Gastroesophageal sphincter (tissue), 4 donors: ENCODE measurements around the gene KLHL29. TPM values are rescaled to one million over a fixed set of nuclear protein-coding genes. Genes with fewer than 3 reads are reported as not detected.
A peak's percentile ranks its signal among the peaks of the same experiment; 100 is the strongest.

Experiments
- ATAC-seq: fragments of 150-250 bp; one replicate; pipeline ENCODE4 v1.9.1; 2016; ENCODE audit warnings: mild to moderate bottlenecking, moderate library complexity
- H3K27ac ChIP-seq, 4 donors: fragments of 200-600 bp; sonication (generic) in 3 of 4; 1 replicate in 3 of 4; 2 replicates in 1 of 4; pipeline ENCODE4 v1.5.1; 2016 to 2019
- H3K27me3 ChIP-seq: fragments of 200-600 bp; sonication (generic); one replicate; pipeline ENCODE4 v1.5.1; 2019
- H3K36me3 ChIP-seq, 2 donors: fragments of 200-600 bp; sonication (generic); one replicate each; pipeline ENCODE4 v1.5.1; 2019; ENCODE audit warnings: control low read depth in 1 of 2
- H3K4me1 ChIP-seq, 3 donors: fragments of 200-600 bp; sonication (generic); 1 replicate in 2 of 3; 2 replicates in 1 of 3; pipeline ENCODE4 v1.5.1; 2016 to 2019; ENCODE audit warnings: control low read depth in 2 of 3
- H3K4me3 ChIP-seq, 2 donors: fragments of 200-600 bp; sonication (generic); one replicate each; pipeline ENCODE4 v1.5.1; 2019; ENCODE audit warnings: mild to moderate bottlenecking in 1 of 2, moderate library complexity in 1 of 2
- H3K9me3 ChIP-seq, 3 donors: fragments of 200-600 bp; sonication (generic); one replicate each; pipeline ENCODE4 v1.5.1; 2017 to 2019; ENCODE audit warnings: control low read depth in 2 of 3
- CTCF ChIP-seq, 4 experiments: fragments of 200-600 bp in 2 of 4; fragments of 450-650 bp in 2 of 4; sonication (generic) in 1 of 4; IDR thresholded peaks; one replicate each; pipeline ENCODE4 v1.5.1; 2017 to 2019; ENCODE audit warnings: antibody characterized with exemption in 4 of 4, mild to moderate bottlenecking in 2 of 4, moderate library complexity in 2 of 4
- EP300 ChIP-seq: sonication (generic); formaldehyde crosslinking; IDR thresholded peaks from one replicate; pipeline ENCODE4 v1.6.1; 2017; ENCODE audit warnings: antibody characterized with exemption, mild to moderate bottlenecking
- POLR2A ChIP-seq, 2 donors: fragments of 450-650 bp; IDR thresholded peaks; one replicate each; pipeline ENCODE4 v1.6.1; 2017; ENCODE audit warnings: antibody characterized with exemption in 2 of 2, mild to moderate bottlenecking in 2 of 2, moderate library complexity in 1 of 2
- POLR2AphosphoS5 ChIP-seq: sonication (generic); formaldehyde crosslinking; IDR thresholded peaks from one replicate; pipeline ENCODE4 v1.6.1; 2017; ENCODE audit warnings: antibody characterized with exemption
- WGBS, 2 donors: methylation state at CpG; one replicate each; pipeline ENCODE4 v1.1.5; 2018; ENCODE audit warnings: low coverage in 1 of 2; 5-methylcytosine and 5-hydroxymethylcytosine counted together
- total RNA-seq, 4 donors: library from RNA; depleted of rRNA; stranded (reverse); fragments of >200 nt; gene quantifications; one replicate each; pipeline ENCODE4 v1.1.0, GENCODE V29; 2016

KLHL29 gene
- total RNA-seq, 4 donors from 2014 or later, result 15.2 to 31.5 (median 24.2) TPM

DNA sequence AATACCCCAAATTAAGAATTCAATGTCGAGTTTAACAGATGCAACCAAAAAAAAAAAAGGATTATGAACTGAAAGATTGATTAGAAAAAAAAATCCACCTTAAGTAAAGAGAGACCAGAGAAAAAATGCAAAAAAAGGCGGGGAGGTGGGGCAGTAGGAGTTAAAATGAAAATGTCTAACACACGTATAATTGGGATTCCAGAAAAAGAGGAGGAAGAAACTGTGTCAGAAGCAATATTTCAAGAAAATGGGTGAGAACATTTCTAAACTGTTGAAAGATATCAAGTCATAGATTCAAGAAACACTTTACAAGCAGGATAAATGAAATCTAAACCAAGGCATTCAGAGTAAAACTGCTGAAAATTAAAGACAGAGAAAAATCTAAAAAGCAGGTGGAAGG is 226.9 kb downstream of the KLHL29 start:
- H3K9me3 ChIP-seq, result peaks cover 0 to 1% (median 0%) of the 10 kb centered on the region in 3 donors
- H3K4me1 ChIP-seq, result peaks cover 2 to 23% (median 10%) of the 10 kb centered on the region in 3 donors
- ATAC-seq, result no peak
- H3K27ac ChIP-seq, result no peak overlapping the region
- 92 to 97% methylated on average over 3 of the region's 3 CpGs for WGBS, 2 donors
- H3K4me3 ChIP-seq, result no peak overlapping the region
- no peaks in the 10 kb centered on the region for H3K36me3 ChIP-seq
- H3K27me3 ChIP-seq, result no peaks in the 10 kb centered on the region
- TF ChIP-seq POLR2A (IDR thresholded peaks at IDR 0.05) (no peak), EP300 (no peak), POLR2AphosphoS5 (no peak), CTCF (IDR thresholded peaks at IDR 0.05) (no peak)

GRCh38 chr2:23614701-23615100 is 229.7 kb downstream of the KLHL29 start:
- WGBS, 2 donors, result 83 to 98% methylated on average over 7 to 11 of the region's 12 CpGs
- no peak for TF ChIP-seq CTCF (IDR thresholded peaks at IDR 0.05)
- no peak for TF ChIP-seq POLR2AphosphoS5
- no peak for TF ChIP-seq EP300
- TF ChIP-seq POLR2A (IDR thresholded peaks at IDR 0.05), result no peak
- no peaks in the 10 kb centered on the region for H3K27me3 ChIP-seq
- H3K4me1 ChIP-seq, result peaks cover 11 to 52% (median 33%) of the 10 kb centered on the region in 3 donors
- no peak for ATAC-seq
- H3K36me3 ChIP-seq, result no peaks in the 10 kb centered on the region
- no peak overlapping the region for H3K4me3 ChIP-seq
- H3K27ac ChIP-seq, result peak overlapping the region in 3 of 4 donors; percentile 90 to 98 (median 97)
- H3K9me3 ChIP-seq, result no peaks in the 10 kb centered on the region

DNA sequence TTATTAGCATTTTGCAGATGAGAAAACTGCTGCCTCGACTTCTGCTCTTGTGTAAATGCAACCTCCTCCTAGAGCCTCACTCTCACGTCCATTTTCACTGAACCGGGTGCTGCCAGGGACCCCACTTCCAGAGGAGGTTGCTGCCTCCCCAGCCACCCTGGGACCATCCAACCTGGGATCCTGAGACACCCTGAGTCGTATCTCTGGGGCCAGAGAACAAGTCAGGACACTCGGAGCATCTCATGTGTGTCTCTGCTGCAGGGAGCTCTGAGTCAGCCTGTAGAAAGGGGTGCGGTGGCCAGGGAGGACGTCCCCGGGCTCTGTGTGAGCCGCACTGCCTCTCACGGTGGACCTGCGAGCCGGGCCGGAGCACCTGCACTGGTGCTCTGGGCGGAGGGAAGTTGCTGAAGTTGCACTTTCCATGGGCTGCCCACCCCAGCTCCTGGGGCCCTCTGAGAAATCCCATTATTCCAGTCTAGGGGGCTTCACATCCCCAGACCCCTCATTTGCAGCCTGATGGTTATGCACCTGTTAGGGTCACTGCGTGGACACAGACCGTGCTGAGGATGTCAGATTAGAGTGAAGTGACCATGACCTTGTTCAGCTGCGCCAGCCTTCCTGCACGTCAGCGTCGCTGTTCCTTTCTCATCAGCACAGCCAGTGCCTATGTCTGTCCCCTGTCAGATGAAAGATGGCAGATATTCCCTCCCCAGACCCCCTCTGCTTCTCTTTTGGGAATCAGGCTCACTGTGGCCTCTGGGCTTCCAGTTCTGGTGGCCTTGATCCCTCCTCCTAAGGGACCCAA is 230.4 kb downstream of the KLHL29 start:
- WGBS, 2 donors, result 80 to 86% methylated on average over 1 to 7 of the region's 20 CpGs
- peaks cover 11 to 59% (median 40%) of the 10 kb centered on the region in 3 donors for H3K4me1 ChIP-seq
- ATAC-seq, result no peak

DNA sequence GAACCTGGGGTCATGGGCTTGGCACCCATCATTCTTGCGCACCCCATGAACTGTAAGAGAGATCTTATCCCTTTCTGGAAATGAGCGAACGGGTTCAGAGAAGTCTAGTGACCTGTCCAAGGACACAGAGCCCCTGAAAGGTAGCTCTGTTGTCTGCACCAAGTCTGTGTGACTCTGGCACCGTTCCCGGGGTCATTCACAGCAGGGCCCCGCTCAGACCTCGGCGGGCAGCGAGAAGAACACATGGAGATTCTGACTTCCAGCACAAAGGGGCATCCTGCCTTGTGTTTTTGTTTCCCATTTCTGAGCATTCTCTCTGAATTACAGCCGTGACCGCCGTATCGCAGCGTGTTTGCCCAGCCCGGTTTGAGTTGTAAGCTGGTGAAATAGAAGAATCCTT is 231.7 kb downstream of the KLHL29 start:
- peaks cover 11 to 71% (median 52%) of the 10 kb centered on the region in 3 donors for H3K4me1 ChIP-seq
- no peaks in the 10 kb centered on the region for H3K9me3 ChIP-seq
- H3K4me3 ChIP-seq, result no peak overlapping the region
- WGBS, 2 donors, result 66 to 76% methylated on average over 5 to 7 of the region's 15 CpGs
- H3K27me3 ChIP-seq, result no peaks in the 10 kb centered on the region
- no peak for ATAC-seq
- H3K36me3 ChIP-seq, result no peaks in the 10 kb centered on the region
- peak overlapping the region; percentile 90 to 98 (median 94) for H3K27ac ChIP-seq
- no peak for TF ChIP-seq CTCF (IDR thresholded peaks at IDR 0.05)
- TF ChIP-seq EP300, result no peak
- TF ChIP-seq POLR2AphosphoS5, result no peak
- TF ChIP-seq POLR2A (IDR thresholded peaks at IDR 0.05), result no peak

More for the DNA sequence above, 230.4 kb downstream of the KLHL29 start:
- Histone ChIP-seq H3K9me3 (no peaks in the 10 kb centered on the region), H3K36me3 (no peaks in the 10 kb centered on the region), H3K4me3 (no peak overlapping the region), H3K27ac (peak overlapping the region; percentile 90 to 98 (median 94)), H3K27me3 (no peaks in the 10 kb centered on the region)
- TF ChIP-seq CTCF (IDR thresholded peaks at IDR 0.05) (no peak), EP300 (no peak), POLR2A (IDR thresholded peaks at IDR 0.05) (no peak), POLR2AphosphoS5 (no peak)
